Right forelimb (tissue), 1 donor: Measurements from ENCODE around the gene LRRC8B.

ENCODE experiments used
- DNase-seq: peaks from one replicate; pipeline ENCODE4 v3.0.0-alpha.2; 2018

The LRRC8B gene

GRCh38 chr1:89548122-89548857 is 23.7 kb downstream of the LRRC8B start:
- DNase-seq, result no peak

- DNase-seq, result no peak
These were observed 26.4 kb downstream of the LRRC8B start for GRCh38 chr1:89550995-89551394.

GRCh38 chr1:89552471-89553081 is 27.9 kb downstream of the LRRC8B start:
- no peak for DNase-seq

GRCh38 chr1:89553157-89553556 is 28.5 kb downstream of the LRRC8B start:
- DNase-seq, result no peak

- DNase-seq, result no peak
These were observed 30.9 kb downstream of the LRRC8B start for GRCh38 chr1:89555550-89555949.

- no peak for DNase-seq
These were observed 32.3 kb downstream of the LRRC8B start for GRCh38 chr1:89556726-89557444.

GRCh38 chr1:89557445-89557825 is 32.8 kb downstream of the LRRC8B start:
- DNase-seq, result no peak

- no peak for DNase-seq
These were observed 33.3 kb downstream of the LRRC8B start for GRCh38 chr1:89557956-89558355.

GRCh38 chr1:89563957-89564604 is 39.5 kb downstream of the LRRC8B start:
- DNase-seq, result no peak

GRCh38 chr1:89565521-89565920 is 40.9 kb downstream of the LRRC8B start:
- no peak for DNase-seq

GRCh38 chr1:89566761-89567174 is 42.1 kb downstream of the LRRC8B start:
- no peak for DNase-seq

- no peak for DNase-seq
These were observed 43.2 kb downstream of the LRRC8B start for GRCh38 chr1:89567797-89568196.

GRCh38 chr1:89573410-89573809 is 48.8 kb downstream of the LRRC8B start:
- DNase-seq, result no peak

GRCh38 chr1:89574621-89575020 is 50.0 kb downstream of the LRRC8B start:
- no peak for DNase-seq

- DNase-seq, result no peak
These were observed 50.6 kb downstream of the LRRC8B start for GRCh38 chr1:89575207-89575606.

- no peak for DNase-seq
These were observed 51.4 kb downstream of the LRRC8B start for GRCh38 chr1:89576013-89576412.

- DNase-seq, result no peak
These were observed 53.5 kb downstream of the LRRC8B start for GRCh38 chr1:89578151-89578550.

GRCh38 chr1:89578946-89579684 is 54.5 kb downstream of the LRRC8B start:
- no peak for DNase-seq

- DNase-seq, result no peak
These were observed 55.4 kb downstream of the LRRC8B start for GRCh38 chr1:89580036-89580435.

- DNase-seq, result no peak
These were observed 57.2 kb downstream of the LRRC8B start for GRCh38 chr1:89581859-89582258.

GRCh38 chr1:89582571-89582970 is 57.9 kb downstream of the LRRC8B start:
- DNase-seq, result no peak

GRCh38 chr1:89584211-89584610 is 59.6 kb downstream of the LRRC8B start:
- DNase-seq, result no peak

- DNase-seq, result no peak
These were observed 60.2 kb downstream of the LRRC8B start for GRCh38 chr1:89584781-89585180.
